HepG2 (cell line): ENCODE measurements around the gene CNTF. TPM values are rescaled to one million over a fixed set of nuclear protein-coding genes. Genes with fewer than 3 reads are reported as not detected.

Experiments
- BCL6 ChIP-seq: IDR thresholded peaks from 2 replicates; pipeline ENCODE4 v1.6.1; 2016; ENCODE audit warnings: missing genetic modification reagents, missing compliant biosample characterization
- EEA1 ChIP-seq: sonication (generic); formaldehyde crosslinking; IDR thresholded peaks from 2 replicates; pipeline ENCODE4 v1.5.1; 2020; ENCODE audit warnings: mild to moderate bottlenecking, missing genetic modification reagents, borderline replicate concordance
- ETS1 ChIP-seq: sonication (generic); formaldehyde crosslinking; IDR thresholded peaks from 2 replicates; pipeline ENCODE4 v1.4.0; 2020; ENCODE audit warnings: missing genetic modification reagents
- HOXD1 ChIP-seq: sonication (generic); formaldehyde crosslinking; IDR thresholded peaks from 2 replicates; pipeline ENCODE4 v1.5.0; 2020; ENCODE audit warnings: missing genetic modification reagents
- LRRFIP1 ChIP-seq: sonication (generic); formaldehyde crosslinking; conservative IDR thresholded peaks from 2 replicates; pipeline ENCODE4 v1.4.0; 2020; ENCODE audit warnings: missing genetic modification reagents
- MIER2 ChIP-seq: IDR thresholded peaks from 2 replicates; pipeline ENCODE4 v1.6.1; 2016; ENCODE audit warnings: missing biosample characterization, missing genetic modification reagents
- NR2F1 ChIP-seq, 2 experiments: fragments of 450-650 bp in 1 of 2; formaldehyde crosslinking in 1 of 2; IDR thresholded peaks; 2 replicates each; pipeline versions ENCODE4 v1.5.0 to v1.6.1; 2016 to 2020; ENCODE audit warnings: mild to moderate bottlenecking in 1 of 2, missing compliant biosample characterization in 1 of 2, missing genetic modification reagents in 1 of 2, moderate library complexity in 1 of 2
- PAF1 ChIP-seq: IDR thresholded peaks from 2 replicates; pipeline ENCODE4 v1.6.1; 2016; ENCODE audit warnings: missing genetic modification reagents, missing compliant biosample characterization
- SNAPC2 ChIP-seq: sonication (generic); formaldehyde crosslinking; IDR thresholded peaks from 2 replicates; pipeline ENCODE4 v1.8.1; 2022; ENCODE audit warnings: mild to moderate bottlenecking, missing genetic modification reagents
- ZNF251 ChIP-seq: sonication (generic); formaldehyde crosslinking; IDR thresholded peaks from 2 replicates; pipeline ENCODE4 v1.9.0; 2021; ENCODE audit warnings: mild to moderate bottlenecking, missing genetic modification reagents
- ZNF274 ChIP-seq: sonication (generic); formaldehyde crosslinking; IDR thresholded peaks from 2 replicates; pipeline ENCODE4 v1.5.1; 2020; ENCODE audit warnings: mild to moderate bottlenecking, missing genetic modification reagents
- ZNF446 ChIP-seq: sonication (generic); formaldehyde crosslinking; IDR thresholded peaks from 2 replicates; pipeline ENCODE4 v1.5.0; 2020; ENCODE audit warnings: mild to moderate bottlenecking, missing genetic modification reagents
- ZNF607 ChIP-seq: sonication (generic); formaldehyde crosslinking; IDR thresholded peaks from 2 replicates; pipeline ENCODE4 v1.5.1; 2020; ENCODE audit warnings: missing genetic modification reagents, mild to moderate bottlenecking, borderline replicate concordance
- ZNF614 ChIP-seq: IDR thresholded peaks from 2 replicates; pipeline ENCODE4 v1.6.1; 2018; ENCODE audit warnings: missing biosample characterization, missing genetic modification reagents, inconsistent platforms, borderline replicate concordance
- polyA plus RNA-seq, 8 experiments: library from polyadenylated mRNA; depleted of rRNA in 3 of 8; stranded (reverse) in 7 of 8; unstranded in 1 of 8; fragments of >200 nt; fragmentation: Illumina TruSeq in 4 of 8; extraction: Trizol in 4 of 8; gene quantifications; 2 replicates each; pipeline versions ENCODE4 v1.2.1 to v1.2.3, GENCODE V29; 2011 to 2016; ENCODE audit warnings: low read depth in 4 of 8, missing spikeins in 1 of 8, mixed read lengths in 1 of 8; ENCODE audit not compliant: insufficient read depth in 1 of 8
- total RNA-seq, 5 experiments: library from RNA; depleted of rRNA; stranded (reverse); fragments of >200 nt; fragmentation: Illumina TruSeq; extraction: Trizol; gene quantifications; 2 replicates each; pipeline ENCODE4 v1.2.3, GENCODE V29; 2016; ENCODE audit warnings: low read depth in 1 of 5
- TF ChIP-seq, protein P1 (sequence below): sonication (generic); formaldehyde crosslinking; IDR thresholded peaks from 2 replicates; pipeline ENCODE4 v1.8.0; 2023; ENCODE audit warnings: mild to moderate bottlenecking, missing genetic modification reagents
- TF ChIP-seq, protein P2 (sequence below): sonication (generic); formaldehyde crosslinking; conservative IDR thresholded peaks from 2 replicates; pipeline ENCODE4 v1.8.0; 2022; ENCODE audit warnings: low read depth, missing genetic modification reagents

CNTF gene
- total and polyA plus RNA-seq, 2 of the 13 experiments (the other 11 are each of a cell fraction or from before 2014, with no cell fraction given): 0.51 to 2.3 TPM

DNA sequence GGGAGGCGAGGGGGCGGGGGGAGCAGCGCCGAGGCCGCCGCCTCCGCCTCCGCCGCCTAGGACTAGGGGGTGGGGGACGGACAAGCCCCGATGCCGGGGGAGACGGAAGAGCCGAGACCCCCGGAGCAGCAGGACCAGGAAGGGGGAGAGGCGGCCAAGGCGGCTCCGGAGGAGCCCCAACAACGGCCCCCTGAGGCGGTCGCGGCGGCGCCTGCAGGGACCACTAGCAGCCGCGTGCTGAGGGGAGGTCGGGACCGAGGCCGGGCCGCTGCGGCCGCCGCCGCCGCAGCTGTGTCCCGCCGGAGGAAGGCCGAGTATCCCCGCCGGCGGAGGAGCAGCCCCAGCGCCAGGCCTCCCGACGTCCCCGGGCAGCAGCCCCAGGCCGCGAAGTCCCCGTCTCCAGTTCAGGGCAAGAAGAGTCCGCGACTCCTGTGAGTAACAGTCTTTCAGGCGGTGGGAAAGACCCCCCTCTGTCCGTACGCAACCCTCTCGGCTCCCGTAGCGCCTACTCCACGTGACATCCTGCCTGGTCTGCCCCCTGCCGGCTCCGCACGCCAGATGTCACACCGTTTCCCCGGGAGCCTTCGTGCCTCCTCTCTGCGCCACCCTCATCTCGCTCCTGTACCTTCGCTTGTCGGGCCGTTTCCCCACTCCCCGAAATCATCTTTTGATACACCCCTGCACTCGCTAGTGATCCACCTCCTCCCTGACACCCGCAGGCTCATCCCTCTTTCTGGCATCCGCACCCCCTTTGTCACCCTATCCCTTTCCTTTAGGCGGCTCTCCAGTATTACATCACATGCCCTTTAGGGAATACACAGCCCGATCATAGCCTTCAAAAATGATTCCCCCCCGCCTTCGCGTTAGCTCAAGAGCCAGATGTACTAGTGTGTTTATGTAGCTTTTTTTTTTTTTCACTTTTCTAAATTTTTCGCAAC is 43.0 kb upstream of the CNTF start (continued):
- TF ChIP-seq, protein P1, sequence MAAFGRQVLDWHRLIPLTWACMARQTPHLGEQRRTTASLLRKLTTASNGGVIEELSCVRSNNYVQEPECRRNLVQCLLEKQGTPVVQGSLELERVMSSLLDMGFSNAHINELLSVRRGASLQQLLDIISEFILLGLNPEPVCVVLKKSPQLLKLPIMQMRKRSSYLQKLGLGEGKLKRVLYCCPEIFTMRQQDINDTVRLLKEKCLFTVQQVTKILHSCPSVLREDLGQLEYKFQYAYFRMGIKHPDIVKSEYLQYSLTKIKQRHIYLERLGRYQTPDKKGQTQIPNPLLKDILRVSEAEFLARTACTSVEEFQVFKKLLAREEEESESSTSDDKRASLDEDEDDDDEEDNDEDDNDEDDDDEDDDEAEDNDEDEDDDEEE (CRISPR knock-in tag): peak; percentile 80; the same call in 1 of the 2 replicates
- no peak for TF ChIP-seq HOXD1
- TF ChIP-seq ZNF614 (CRISPR knock-in tag): peak; percentile 43; the same call in 1 of the 2 replicates
- no peak for TF ChIP-seq LRRFIP1 (CRISPR knock-in tag)
- no peak for TF ChIP-seq NR2F1 (CRISPR knock-in tag; IDR thresholded peaks at IDR 0.05)
- no peak for TF ChIP-seq PAF1 (CRISPR knock-in tag)
- TF ChIP-seq ETS1 (CRISPR knock-in tag): no peak
- no peak for TF ChIP-seq MIER2 (CRISPR knock-in tag)
- TF ChIP-seq EEA1 (CRISPR knock-in tag): no peak
- peak; percentile 65 for TF ChIP-seq BCL6 (CRISPR knock-in tag)
- TF ChIP-seq ZNF251 (CRISPR knock-in tag): no peak
- no peak for TF ChIP-seq ZNF446 (CRISPR knock-in tag)
- TF ChIP-seq, protein P2, sequence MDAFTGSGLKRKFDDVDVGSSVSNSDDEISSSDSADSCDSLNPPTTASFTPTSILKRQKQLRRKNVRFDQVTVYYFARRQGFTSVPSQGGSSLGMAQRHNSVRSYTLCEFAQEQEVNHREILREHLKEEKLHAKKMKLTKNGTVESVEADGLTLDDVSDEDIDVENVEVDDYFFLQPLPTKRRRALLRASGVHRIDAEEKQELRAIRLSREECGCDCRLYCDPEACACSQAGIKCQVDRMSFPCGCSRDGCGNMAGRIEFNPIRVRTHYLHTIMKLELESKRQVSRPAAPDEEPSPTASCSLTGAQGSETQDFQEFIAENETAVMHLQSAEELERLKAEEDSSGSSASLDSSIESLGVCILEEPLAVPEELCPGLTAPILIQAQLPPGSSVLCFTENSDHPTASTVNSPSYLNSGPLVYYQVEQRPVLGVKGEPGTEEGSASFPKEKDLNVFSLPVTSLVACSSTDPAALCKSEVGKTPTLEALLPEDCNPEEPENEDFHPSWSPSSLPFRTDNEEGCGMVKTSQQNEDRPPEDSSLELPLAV (CRISPR knock-in tag): no peak
- TF ChIP-seq SNAPC2 (CRISPR knock-in tag): no peak
- peak; percentile 70; the same call in 1 of the 2 replicates for TF ChIP-seq ZNF274
- TF ChIP-seq ZNF607: no peak
